ENCODE measurements around the gene CADM2.

The CADM2 gene

DNA sequence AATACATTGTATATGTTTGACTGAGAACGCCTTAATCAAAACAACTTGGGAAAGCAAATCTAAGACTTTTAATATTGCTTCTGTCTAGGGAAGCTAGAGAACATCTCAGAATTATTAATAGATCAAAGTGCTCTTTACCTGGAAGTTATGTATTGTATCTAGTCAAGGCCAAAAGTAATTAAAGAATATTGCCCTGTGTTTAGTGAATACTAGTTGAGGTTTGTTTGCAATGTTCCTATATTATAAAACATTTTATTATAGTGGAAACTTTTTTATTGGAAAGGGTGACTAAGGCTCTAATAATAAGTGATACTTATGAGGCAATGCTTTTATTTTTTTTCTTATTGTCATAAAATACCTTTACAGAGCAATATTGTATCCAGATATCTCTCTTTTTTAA is 118.2 kb downstream of the CADM2 start:
- TF ChIP-seq, protein P1, sequence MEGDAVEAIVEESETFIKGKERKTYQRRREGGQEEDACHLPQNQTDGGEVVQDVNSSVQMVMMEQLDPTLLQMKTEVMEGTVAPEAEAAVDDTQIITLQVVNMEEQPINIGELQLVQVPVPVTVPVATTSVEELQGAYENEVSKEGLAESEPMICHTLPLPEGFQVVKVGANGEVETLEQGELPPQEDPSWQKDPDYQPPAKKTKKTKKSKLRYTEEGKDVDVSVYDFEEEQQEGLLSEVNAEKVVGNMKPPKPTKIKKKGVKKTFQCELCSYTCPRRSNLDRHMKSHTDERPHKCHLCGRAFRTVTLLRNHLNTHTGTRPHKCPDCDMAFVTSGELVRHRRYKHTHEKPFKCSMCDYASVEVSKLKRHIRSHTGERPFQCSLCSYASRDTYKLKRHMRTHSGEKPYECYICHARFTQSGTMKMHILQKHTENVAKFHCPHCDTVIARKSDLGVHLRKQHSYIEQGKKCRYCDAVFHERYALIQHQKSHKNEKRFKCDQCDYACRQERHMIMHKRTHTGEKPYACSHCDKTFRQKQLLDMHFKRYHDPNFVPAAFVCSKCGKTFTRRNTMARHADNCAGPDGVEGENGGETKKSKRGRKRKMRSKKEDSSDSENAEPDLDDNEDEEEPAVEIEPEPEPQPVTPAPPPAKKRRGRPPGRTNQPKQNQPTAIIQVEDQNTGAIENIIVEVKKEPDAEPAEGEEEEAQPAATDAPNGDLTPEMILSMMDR (IDR thresholded peaks at IDR 0.05; ENCODE audit: insufficient read depth, low read length, poor library complexity, severe bottlenecking) = no peak
- Histone ChIP-seq H3K36me3 (ENCODE audit: control insufficient read depth, insufficient read depth, low read length) (no peaks in the 10 kb centered on the region), H3K27me3 (replicated peaks; ENCODE audit: control insufficient read depth, insufficient read depth, low read length) (no peaks in the 10 kb centered on the region), H3K4me3 (replicated peaks; ENCODE audit: low read depth, low read length) (no peak overlapping the region)
- DNase-seq (ENCODE audit: extremely low read depth, insufficient read length) = no peak

DNA sequence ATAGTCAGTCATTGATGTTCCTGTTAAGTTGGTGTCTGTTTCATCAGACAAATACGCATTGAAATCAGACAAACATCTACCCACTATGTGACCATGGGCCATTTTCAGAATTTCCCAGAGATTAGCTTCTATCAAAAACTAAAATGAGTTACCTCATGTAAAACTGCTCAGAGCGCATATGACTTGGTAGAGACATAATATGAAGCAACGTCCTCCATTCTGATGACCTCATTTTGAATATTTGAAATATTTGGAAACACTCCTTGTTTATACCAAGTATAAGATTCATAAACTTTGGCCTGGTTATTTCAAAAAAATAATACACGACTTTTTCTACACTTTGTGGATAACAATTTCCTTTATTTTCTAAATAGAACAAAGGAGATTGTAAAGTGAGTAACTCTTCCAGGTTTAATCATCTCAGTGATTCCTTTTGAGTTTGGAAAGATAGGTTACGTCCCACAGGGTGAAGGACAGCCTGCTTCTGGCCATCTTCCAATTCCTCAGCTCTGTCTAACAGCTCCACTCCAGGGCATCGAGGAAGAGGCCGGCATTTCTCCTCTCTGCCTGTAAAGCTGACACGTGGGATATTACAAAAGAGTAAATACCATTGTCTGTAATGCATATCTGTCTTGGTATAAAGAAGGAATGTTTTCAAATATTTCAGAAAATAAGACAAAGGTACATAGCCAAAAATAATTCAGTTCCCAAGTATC is 122.6 kb downstream of the CADM2 start:
- no peak overlapping the region for H3K4me3 ChIP-seq (replicated peaks; ENCODE audit: low read depth, low read length)
- no peaks in the 10 kb centered on the region for H3K27me3 ChIP-seq (replicated peaks; ENCODE audit: control insufficient read depth, insufficient read depth, low read length)
- DNase-seq (ENCODE audit: extremely low read depth, insufficient read length) = no peak
- H3K36me3 ChIP-seq (ENCODE audit: control insufficient read depth, insufficient read depth, low read length) = no peaks in the 10 kb centered on the region
- TF ChIP-seq, protein P1 (IDR thresholded peaks at IDR 0.05; ENCODE audit: insufficient read depth, low read length, poor library complexity, severe bottlenecking) = no peak

DNA sequence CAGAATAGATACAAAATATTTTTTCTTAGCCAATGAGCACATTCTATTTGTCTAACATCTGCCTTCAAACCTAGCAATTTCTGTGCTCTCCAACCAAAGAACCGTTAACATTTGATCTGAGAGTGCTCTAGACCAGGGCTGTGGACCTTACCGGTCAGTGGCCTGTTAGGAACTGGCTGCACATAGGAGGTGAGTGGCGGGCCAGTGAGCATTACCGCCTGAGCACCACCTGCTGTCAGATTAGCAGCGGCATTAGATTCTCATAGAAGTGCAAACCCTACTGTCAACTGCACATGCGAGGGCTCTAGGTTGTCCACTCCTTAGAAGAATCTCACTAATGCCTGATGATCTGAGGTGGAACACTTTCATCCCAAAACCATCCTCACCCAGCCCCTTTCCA is 131.7 kb downstream of the CADM2 start:
- DNase-seq (ENCODE audit: extremely low read depth, insufficient read length) = no peak
- Histone ChIP-seq H3K36me3 (ENCODE audit: control insufficient read depth, insufficient read depth, low read length) (no peaks in the 10 kb centered on the region), H3K4me3 (replicated peaks; ENCODE audit: low read depth, low read length) (no peak overlapping the region), H3K27me3 (replicated peaks; ENCODE audit: control insufficient read depth, insufficient read depth, low read length) (no peaks in the 10 kb centered on the region)
- TF ChIP-seq, protein P1 (IDR thresholded peaks at IDR 0.05; ENCODE audit: insufficient read depth, low read length, poor library complexity, severe bottlenecking) = no peak

DNA sequence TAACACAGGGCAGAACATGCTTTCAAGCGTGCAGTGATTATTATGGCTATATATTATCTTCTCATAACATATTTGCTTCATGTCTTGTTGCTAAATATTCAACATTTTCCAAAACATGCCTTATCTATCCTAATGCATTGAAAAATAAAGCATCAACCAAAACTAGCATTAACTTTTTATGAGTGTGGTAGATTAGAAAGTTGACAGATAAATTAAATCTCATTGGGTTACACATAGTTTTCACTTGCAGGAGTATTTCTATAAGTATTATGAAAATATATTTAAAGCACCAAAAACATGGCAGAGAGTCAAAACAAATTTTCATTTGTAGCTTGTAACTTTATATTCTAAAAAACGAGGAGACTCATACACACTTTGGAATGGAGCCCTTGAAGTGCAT is 141.5 kb downstream of the CADM2 start:
- H3K4me3 ChIP-seq (replicated peaks; ENCODE audit: low read depth, low read length) = no peak overlapping the region
- TF ChIP-seq, protein P1 (IDR thresholded peaks at IDR 0.05; ENCODE audit: insufficient read depth, low read length, poor library complexity, severe bottlenecking) = no peak
- H3K36me3 ChIP-seq (ENCODE audit: control insufficient read depth, insufficient read depth, low read length) = no peaks in the 10 kb centered on the region
- DNase-seq (ENCODE audit: extremely low read depth, insufficient read length) = no peak
- H3K27me3 ChIP-seq (replicated peaks; ENCODE audit: control insufficient read depth, insufficient read depth, low read length) = no peaks in the 10 kb centered on the region

DNA sequence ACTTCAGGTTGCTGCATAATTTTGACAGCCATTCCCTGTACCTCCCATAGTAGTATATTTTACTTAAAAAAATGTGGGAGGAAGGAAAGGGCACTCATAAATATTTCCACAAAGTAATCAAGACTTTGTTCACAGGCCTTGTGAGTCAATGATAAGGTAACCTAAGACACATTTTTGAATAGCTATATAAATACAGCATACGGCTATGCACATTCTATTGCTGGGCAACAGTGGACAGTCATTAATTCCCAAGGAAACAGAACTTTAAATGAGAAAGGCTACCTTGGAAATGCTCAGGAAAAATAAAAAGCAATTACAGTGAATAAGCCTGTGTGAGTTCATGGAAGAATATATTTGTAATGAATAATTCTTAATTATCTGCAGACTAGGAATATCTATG is 144.0 kb downstream of the CADM2 start:
- DNase-seq (ENCODE audit: extremely low read depth, insufficient read length) = no peak
- no peaks in the 10 kb centered on the region for H3K27me3 ChIP-seq (replicated peaks; ENCODE audit: control insufficient read depth, insufficient read depth, low read length)
- TF ChIP-seq, protein P1 (IDR thresholded peaks at IDR 0.05; ENCODE audit: insufficient read depth, low read length, poor library complexity, severe bottlenecking) = no peak
- H3K4me3 ChIP-seq (replicated peaks; ENCODE audit: low read depth, low read length) = no peak overlapping the region
- H3K36me3 ChIP-seq (ENCODE audit: control insufficient read depth, insufficient read depth, low read length) = no peaks in the 10 kb centered on the region

DNA sequence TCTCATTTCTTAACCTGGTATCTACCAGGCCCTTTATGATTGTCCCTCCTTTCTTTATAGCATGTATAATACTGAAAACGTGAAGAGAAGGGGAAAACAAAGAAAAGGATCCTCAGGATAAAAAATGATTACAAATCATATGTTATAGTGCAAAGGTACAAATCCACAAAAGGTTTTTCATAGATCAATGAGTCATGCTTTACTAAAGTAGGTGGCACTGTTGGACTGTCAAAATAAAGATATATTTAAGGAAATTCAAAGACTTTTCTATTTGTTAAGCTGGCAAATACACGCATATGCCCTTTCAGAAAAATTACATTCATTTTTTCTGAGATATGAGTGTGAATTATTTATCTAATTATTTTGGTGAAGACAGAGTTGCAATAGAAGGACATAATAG is 151.6 kb downstream of the CADM2 start:
- no peaks in the 10 kb centered on the region for H3K27me3 ChIP-seq (replicated peaks; ENCODE audit: control insufficient read depth, insufficient read depth, low read length)
- DNase-seq (ENCODE audit: extremely low read depth, insufficient read length) = no peak
- H3K36me3 ChIP-seq (ENCODE audit: control insufficient read depth, insufficient read depth, low read length) = no peaks in the 10 kb centered on the region
- TF ChIP-seq, protein P1 (IDR thresholded peaks at IDR 0.05; ENCODE audit: insufficient read depth, low read length, poor library complexity, severe bottlenecking) = no peak
- H3K4me3 ChIP-seq (replicated peaks; ENCODE audit: low read depth, low read length) = no peak overlapping the region

Data from GM06990 (cell line).